Heart left ventricle (tissue), 16 donors: Measurements from ENCODE around the gene PRDM16. TPM values are rescaled to one million over a fixed set of nuclear protein-coding genes. Genes with fewer than 3 reads are reported as not detected.

ENCODE experiments used
- ATAC-seq, 4 donors: fragments of 200-7000 bp; cut with Tn5 transposase; one replicate each; pipeline ENCODE4 v1.9.1; 2020 to 2022; ENCODE audit warnings: moderate library complexity in 4 of 4, mild to moderate bottlenecking in 3 of 4, moderate number of reproducible peaks in 1 of 4
- DNase-seq, 5 donors: peaks; one replicate each; pipeline ENCODE4 v3.0.0-alpha.2; 2020
- H3K27ac ChIP-seq, 12 donors: fragments of 200-600 bp; sonication (generic) in 4 of 12; one replicate each; pipeline versions ENCODE4 v1.5.0 to v1.8.0; 2016 to 2022; ENCODE audit warnings: mild to moderate bottlenecking in 2 of 12
- H3K27me3 ChIP-seq, 9 donors: fragments of 200-600 bp; sonication (generic) in 2 of 9; one replicate each; pipeline versions ENCODE4 v1.5.1 to v1.8.0; 2016 to 2022; ENCODE audit warnings: mild to moderate bottlenecking in 3 of 9
- H3K36me3 ChIP-seq, 9 donors: fragments of 200-600 bp; sonication (generic) in 2 of 9; one replicate each; pipeline versions ENCODE4 v1.5.0 to v1.8.0; 2018 to 2022; ENCODE audit warnings: mild to moderate bottlenecking in 2 of 9
- H3K4me1 ChIP-seq, 12 donors: fragments of 200-600 bp; sonication (generic) in 4 of 12; one replicate each; pipeline versions ENCODE4 v1.5.0 to v1.8.0; 2016 to 2022; ENCODE audit warnings: mild to moderate bottlenecking in 3 of 12
- H3K4me3 ChIP-seq, 12 donors: fragments of 200-600 bp; sonication (generic) in 4 of 12; one replicate each; pipeline versions ENCODE4 v1.5.0 to v1.8.0; 2017 to 2022; ENCODE audit warnings: mild to moderate bottlenecking in 9 of 12, moderate library complexity in 4 of 12
- H3K9me3 ChIP-seq, 12 donors: fragments of 200-600 bp; sonication (generic) in 4 of 12; one replicate each; pipeline versions ENCODE4 v1.5.0 to v1.8.0; 2016 to 2022; ENCODE audit warnings: mild to moderate bottlenecking in 1 of 12
- CTCF ChIP-seq, 12 donors: fragments of 200-600 bp; sonication (generic) in 4 of 12; IDR thresholded peaks; one replicate each; pipeline versions ENCODE4 v1.5.0 to v1.8.0; 2018 to 2022; ENCODE audit warnings: antibody characterized with exemption in 12 of 12, mild to moderate bottlenecking in 5 of 12
- POLR2A ChIP-seq, 2 donors: fragments of 450-650 bp; IDR thresholded peaks; one replicate each; pipeline ENCODE4 v1.6.1; 2017; ENCODE audit warnings: antibody characterized with exemption in 2 of 2, mild to moderate bottlenecking in 2 of 2, moderate library complexity in 2 of 2
- WGBS, 4 donors: extraction: QIAGEN DNeasy Blood & Tissue Kit in 2 of 4; methylation state at CpG; one replicate each; pipeline versions ENCODE4 v1.1.5 to v1.1.7; 2013 to 2018; 5-methylcytosine and 5-hydroxymethylcytosine counted together
- intact Hi-C, 10 donors: fragments of 100-400 bp; cut with DNase I; formaldehyde crosslinking; loops; one replicate each; pipeline versions ENCODE4 v1.11.1 to v1.14.2; 2022
- polyA plus RNA-seq, 2 donors: library from polyadenylated mRNA; stranded (reverse); fragments of 200-250 nt; gene quantifications; one replicate each; pipeline ENCODE4 v1.2.3, GENCODE V29; 2013
- total RNA-seq, 9 donors: library from RNA; depleted of rRNA in 2 of 9; stranded (reverse); fragments of >200 nt in 2 of 9; fragmentation: NEBNext Ultra II Directional in 3 of 9; extraction: Animal tissue kit (Norgen Biotek cat#: 25700) in 3 of 9; gene quantifications; one replicate each; pipeline versions ENCODE4 v1.1.0 to v1.2.4, GENCODE V29; 2016 to 2023
- donor health status: ischemic (EF 13 %, LVEDD 7.1; RV severe dilation, severe dysfunction).
- donor health status: healthy with polysubstance abuse.
- donor health status: DM: no; HTN: yes; CAD: no.
- donor health status: DM: no; HTN: no; CAD: no.
- donor health status: ischemic (EF 25% LVEDD 6.9; RV normal size, moderate dysfunction).
- donor health status: ischemic (EF 25% LVEDD 5.7; RV mildly dilated, moderate dysfunction).
- donor health status: healthy.
- donor health status: DM: yes; HTN: yes; CAD: no.
- donor health status: ischemic (EF 35%, LVEDD 5.7; RV mildly dilated, moderate dysfunction).
- donor health status: nonischemic (EF 11% LVEDD 7.7; RV severe dilation, severe dysfunction).
- donor health status: DM: yes; HTN: yes; CAD: no.
- donor health status: PGD.
- donor health status: ischemic (EF 29% LVEDD 5.4; RV normal size, mild dysfunction).
- donor health status: nonischemic (EF 23%, LVEDD 6.1; RV moderate dilation, normal function).

The PRDM16 gene
- total and polyA plus RNA-seq, 11 donors = 6.0 to 22.7 (median 14.0) TPM

GRCh38 chr1:3219005-3219790, 150.2 kb downstream of the PRDM16 start:
- peak; percentile 67 to 89 (median 85) for DNase-seq
- Histone ChIP-seq H3K4me3 (peak overlapping the region in 4 of 12 donors; percentile 0 to 26 (median 12)), H3K4me1 (peaks cover 0 to 47% (median 15%) of the 10 kb centered on the region in 12 donors), H3K9me3 (no peaks in the 10 kb centered on the region), H3K27me3 (peaks cover 0 to 5% (median 0%) of the 10 kb centered on the region in 9 donors), H3K27ac (peak overlapping the region in 6 of 12 donors; percentile 3 to 50 (median 29)), H3K36me3 (no peaks in the 10 kb centered on the region)
- intact Hi-C loops = no loop called here
- ATAC-seq = peak; percentile 78 to 90 (median 86)
- 43 to 60% (median 44%) methylated on average over 26 to 37 of the region's 37 CpGs for WGBS, 4 donors
- no peak for TF ChIP-seq POLR2A (IDR thresholded peaks at IDR 0.05)

- H3K27me3 ChIP-seq = peaks cover 0 to 5% (median 0%) of the 10 kb centered on the region in 9 donors
- H3K4me1 ChIP-seq = peaks cover 0 to 47% (median 15%) of the 10 kb centered on the region in 12 donors
- H3K9me3 ChIP-seq = no peaks in the 10 kb centered on the region
- ATAC-seq = no peak
- DNase-seq = no peak
- H3K27ac ChIP-seq = peak overlapping the region in 4 of 12 donors; percentile 3 to 50 (median 29)
- WGBS, 4 donors = 82 to 88% (median 87%) methylated on average over 19 to 32 of the region's 32 CpGs
- TF ChIP-seq CTCF (IDR thresholded peaks at IDR 0.05) = no peak
- no peak for TF ChIP-seq POLR2A (IDR thresholded peaks at IDR 0.05)
- intact Hi-C loops = no loop called here
- H3K36me3 ChIP-seq = no peaks in the 10 kb centered on the region
- peak overlapping the region in 2 of 12 donors; percentile 12 to 26 for H3K4me3 ChIP-seq
These were observed 150.9 kb downstream of the PRDM16 start for GRCh38 chr1:3219791-3220467.

GRCh38 chr1:3221112-3222041, 152.4 kb downstream of the PRDM16 start:
- Histone ChIP-seq H3K36me3 (no peaks in the 10 kb centered on the region), H3K27ac (peak overlapping the region in 1 of 12 donors; percentile 63), H3K4me3 (no peak overlapping the region), H3K27me3 (peaks cover 0 to 5% (median 0%) of the 10 kb centered on the region in 9 donors), H3K9me3 (no peaks in the 10 kb centered on the region), H3K4me1 (peaks cover 0 to 47% (median 15%) of the 10 kb centered on the region in 12 donors)
- ATAC-seq = peak in 1 of 4 donors; percentile 19
- DNase-seq = no peak
- intact Hi-C loops = no loop called here
- WGBS, 4 donors = 66 to 72% (median 71%) methylated on average over 22 to 24 of the region's 24 CpGs
- TF ChIP-seq POLR2A (IDR thresholded peaks at IDR 0.05) (no peak), CTCF (IDR thresholded peaks at IDR 0.05) (no peak)

GRCh38 chr1:3222042-3222692, 153.2 kb downstream of the PRDM16 start:
- no peak overlapping the region for H3K4me3 ChIP-seq
- peaks cover 0 to 47% (median 15%) of the 10 kb centered on the region in 12 donors for H3K4me1 ChIP-seq
- WGBS, 4 donors = 26 to 39% (median 30%) methylated on average over 12 to 16 of the region's 16 CpGs
- peak in 3 of 4 donors; percentile 9 to 49 (median 16) for ATAC-seq
- no peaks in the 10 kb centered on the region for H3K9me3 ChIP-seq
- H3K27me3 ChIP-seq = peaks cover 0 to 5% (median 0%) of the 10 kb centered on the region in 9 donors
- DNase-seq = no peak
- TF ChIP-seq CTCF (IDR thresholded peaks at IDR 0.05) = no peak
- TF ChIP-seq POLR2A (IDR thresholded peaks at IDR 0.05) = no peak
- peak overlapping the region in 1 of 12 donors; percentile 63 for H3K27ac ChIP-seq
- H3K36me3 ChIP-seq = no peaks in the 10 kb centered on the region
- intact Hi-C loops = no loop called here
